NCI-H82 (cell line): ENCODE results near the gene IDI2.
"Not testable (repeated sequence)": the region's sequence is repeated elsewhere in the genome, so short reads cannot be mapped to it uniquely, and the experiment has no call there.

ENCODE experiments used
- DNase-seq: peaks from one replicate; lab custom pipeline; 2025; lab: John Stamatoyannopoulos, UW

IDI2 gene

GRCh38 chr10:1025683-1026082 is at the start of gene IDI2:
TSS of gene IDI2 (minus strand) at chr10:1025859. CDS start at chr10:1024723, 1,136 bp downstream.
- DNase-seq, result no peak

- no peak for DNase-seq
Measured at GRCh38 chr10:1074748-1075308, 49.2 kb upstream of the IDI2 start.

- no peak for DNase-seq
Measured at GRCh38 chr10:1074052-1074747, 48.5 kb upstream of the IDI2 start.

GRCh38 chr10:1070919-1071318 is 45.3 kb upstream of the IDI2 start:
- no peak for DNase-seq

GRCh38 chr10:1068380-1069361 is 43.0 kb upstream of the IDI2 start:
- no peak for DNase-seq

GRCh38 chr10:1066734-1067133 is 41.1 kb upstream of the IDI2 start:
- DNase-seq, result not testable (repeated sequence)

- no peak for DNase-seq
Measured at GRCh38 chr10:1064964-1065247, 39.2 kb upstream of the IDI2 start.

GRCh38 chr10:1063232-1063865 is 37.7 kb upstream of the IDI2 start:
- no peak for DNase-seq

GRCh38 chr10:1061930-1062774 is 36.5 kb upstream of the IDI2 start:
- DNase-seq, result no peak

GRCh38 chr10:1059902-1060301 is 34.2 kb upstream of the IDI2 start:
- no peak for DNase-seq

- no peak for DNase-seq
Measured at GRCh38 chr10:1058017-1058416, 32.4 kb upstream of the IDI2 start.

- DNase-seq, result peak; percentile 15
Measured at GRCh38 chr10:1057106-1057657, 31.5 kb upstream of the IDI2 start.

- DNase-seq, result peak; percentile 86
Measured at GRCh38 chr10:1056326-1057105, 30.9 kb upstream of the IDI2 start, which contains the start of gene WDR37. TSS of gene WDR37 (plus strand) at chr10:1056385. CDS start at chr10:1072156, 15,771 bp downstream.

GRCh38 chr10:1054684-1055083 is 29.0 kb upstream of the IDI2 start:
- no peak for DNase-seq

GRCh38 chr10:1050554-1050953 is 24.9 kb upstream of the IDI2 start:
- DNase-seq, result peak; percentile 52

- peak; percentile 25 for DNase-seq
Measured at GRCh38 chr10:1050145-1050544, 24.5 kb upstream of the IDI2 start.

GRCh38 chr10:1049425-1049958 is 23.8 kb upstream of the IDI2 start:
- no peak for DNase-seq

- peak; percentile 98 for DNase-seq
Measured at GRCh38 chr10:1048732-1049424, 23.2 kb upstream of the IDI2 start, which contains the start of gene IDI1. TSS of gene IDI1 (minus strand) at chr10:1049119. CDS start at chr10:1049003, 116 bp downstream.

GRCh38 chr10:1048349-1048731 is 22.7 kb upstream of the IDI2 start:
- no peak for DNase-seq
